Gastrocnemius medialis (tissue), 4 donors: ENCODE measurements around the gene ZSCAN5C.

Experiments
- CTCF ChIP-seq, 5 experiments: fragments of 450-650 bp in 3 of 5; fragments of 200-600 bp in 2 of 5; sonication (generic) in 2 of 5; IDR thresholded peaks in 4 of 5; conservative IDR thresholded peaks in 1 of 5; 1 replicate in 4 of 5; 2 replicates in 1 of 5; pipeline ENCODE4 v1.5.1; 2016 to 2019; ENCODE audit warnings: antibody characterized with exemption in 5 of 5, mild to moderate bottlenecking in 3 of 5, moderate library complexity in 3 of 5
- POLR2A ChIP-seq, 2 donors: fragments of 450-650 bp; IDR thresholded peaks; one replicate each; pipeline ENCODE4 v1.6.1; 2017; ENCODE audit warnings: antibody characterized with exemption in 2 of 2, mild to moderate bottlenecking in 2 of 2, moderate library complexity in 2 of 2

GRCh38 chr19:56163097-56163496 is 39.0 kb upstream of the ZSCAN5C start:
- TF ChIP-seq CTCF (IDR thresholded peaks at IDR 0.05 in 4 of 5, conservative IDR thresholded peaks at IDR 0.05 in 1 of 5): no peak
- no peak for TF ChIP-seq POLR2A (IDR thresholded peaks at IDR 0.05)
